ENCODE data around the gene STK11. TPM values are rescaled to one million over a fixed set of nuclear protein-coding genes. Genes with fewer than 3 reads are reported as not detected.

The STK11 gene
- total and polyA plus RNA-seq, 2 experiments from 2014 or later: 19.4 to 96.5 TPM

GRCh38 chr19:1266916-1267476, 61.4 kb downstream of the STK11 start:
- Mint-ChIP-seq H3K27me3 (ENCODE audit: insufficient read depth, low read depth, poor library complexity) (peaks cover 49% of the 10 kb centered on the region), H3K9me3 (peaks cover 2% of the 10 kb centered on the region; the same call in 2 of the 3 replicates), H3K27ac (no peak overlapping the region), H3K36me3 (ENCODE audit: low read depth) (peaks cover 33% of the 10 kb centered on the region), H3K4me3 (peak overlapping the region; percentile 64), H3K4me1 (peaks cover 59% of the 10 kb centered on the region)
- DNase-seq (ENCODE audit: low spot score): peak; percentile 63
- peak; percentile 5 for ATAC-seq
- no peak overlapping the region for H3K27ac ChIP-seq (ENCODE audit: low read depth)
- 0 out of 2 replicates have a peak overlapping the region, but pooled peaks have one; percentile 23 for H2AFZ ChIP-seq
- peaks cover 28% of the 10 kb centered on the region for H3K79me2 ChIP-seq (replicated peaks; ENCODE audit: insufficient read depth)
- peaks cover 21% of the 10 kb centered on the region for H4K20me1 ChIP-seq (replicated peaks; ENCODE audit: insufficient read depth)
- peak overlapping the region; percentile 95 for H3K4me2 ChIP-seq
- TF ChIP-seq EZH2 (IDR thresholded peaks at IDR 0.05; ENCODE audit: low read depth, unreplicated experiment): no peak
- TF ChIP-seq, protein P1, sequence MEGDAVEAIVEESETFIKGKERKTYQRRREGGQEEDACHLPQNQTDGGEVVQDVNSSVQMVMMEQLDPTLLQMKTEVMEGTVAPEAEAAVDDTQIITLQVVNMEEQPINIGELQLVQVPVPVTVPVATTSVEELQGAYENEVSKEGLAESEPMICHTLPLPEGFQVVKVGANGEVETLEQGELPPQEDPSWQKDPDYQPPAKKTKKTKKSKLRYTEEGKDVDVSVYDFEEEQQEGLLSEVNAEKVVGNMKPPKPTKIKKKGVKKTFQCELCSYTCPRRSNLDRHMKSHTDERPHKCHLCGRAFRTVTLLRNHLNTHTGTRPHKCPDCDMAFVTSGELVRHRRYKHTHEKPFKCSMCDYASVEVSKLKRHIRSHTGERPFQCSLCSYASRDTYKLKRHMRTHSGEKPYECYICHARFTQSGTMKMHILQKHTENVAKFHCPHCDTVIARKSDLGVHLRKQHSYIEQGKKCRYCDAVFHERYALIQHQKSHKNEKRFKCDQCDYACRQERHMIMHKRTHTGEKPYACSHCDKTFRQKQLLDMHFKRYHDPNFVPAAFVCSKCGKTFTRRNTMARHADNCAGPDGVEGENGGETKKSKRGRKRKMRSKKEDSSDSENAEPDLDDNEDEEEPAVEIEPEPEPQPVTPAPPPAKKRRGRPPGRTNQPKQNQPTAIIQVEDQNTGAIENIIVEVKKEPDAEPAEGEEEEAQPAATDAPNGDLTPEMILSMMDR (conservative IDR thresholded peaks at IDR 0.05; ENCODE audit: low read depth in 2 of 2): peak; percentile 73 to 88
- peaks cover 10% of the 10 kb centered on the region; the same call in 1 of the 2 replicates for H3K27me3 ChIP-seq (ENCODE audit: insufficient read depth)
- peaks cover 50% of the 10 kb centered on the region for H3K4me1 ChIP-seq (ENCODE audit: insufficient read depth)
- peak overlapping the region; percentile 94 for H3K4me3 ChIP-seq
- H3K36me3 ChIP-seq (ENCODE audit: insufficient read depth): peaks cover 15% of the 10 kb centered on the region
- H3K9me2 ChIP-seq (ENCODE audit: insufficient read depth): no peaks in the 10 kb centered on the region
- peaks cover 49% of the 10 kb centered on the region for H3F3A ChIP-seq (replicated peaks; ENCODE audit: low read depth)

DNA sequence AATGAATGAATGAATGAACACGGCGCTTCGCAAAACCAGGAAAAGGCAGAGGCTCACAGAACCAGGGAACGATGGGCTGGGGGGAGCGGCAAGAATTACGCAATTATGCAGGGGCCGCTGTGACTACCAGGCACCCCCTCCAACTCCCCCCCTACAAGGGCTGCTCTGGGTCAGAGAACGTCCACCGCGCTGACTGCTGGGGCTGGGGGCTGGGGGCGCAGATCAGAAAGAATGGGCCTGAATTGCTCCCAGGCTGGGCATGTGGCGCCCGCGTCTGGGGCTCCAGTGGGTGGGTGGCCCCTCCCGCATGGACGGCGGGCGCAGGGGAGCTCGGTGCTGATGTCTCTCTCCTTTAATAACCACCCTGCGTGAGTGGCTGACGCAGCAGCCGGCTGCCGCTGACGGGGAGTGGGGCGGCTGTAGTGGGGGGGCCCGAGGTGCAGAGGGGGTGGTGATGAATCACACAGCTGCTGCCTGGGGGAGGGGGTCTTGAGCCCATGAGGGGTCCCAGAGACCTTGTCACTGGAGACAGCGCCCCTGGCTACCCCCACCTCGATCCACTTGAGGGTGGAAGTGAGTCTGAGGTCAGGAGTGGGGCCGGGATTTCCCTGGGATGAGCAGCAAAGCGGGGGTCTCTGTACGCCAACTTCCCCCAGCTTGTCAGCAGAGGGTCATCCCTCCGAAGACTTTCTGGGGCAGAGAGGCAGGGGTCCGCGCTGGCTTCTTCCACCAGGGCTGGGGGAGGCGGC, 62.1 kb downstream of the STK11 start:
- H3K4me1 ChIP-seq (ENCODE audit: insufficient read depth): peaks cover 44% of the 10 kb centered on the region; the same call in 1 of the 2 replicates
- peaks cover 40% of the 10 kb centered on the region for H3K36me3 Mint-ChIP-seq (ENCODE audit: low read depth)
- peaks cover 34% of the 10 kb centered on the region for H3K79me2 ChIP-seq (replicated peaks; ENCODE audit: insufficient read depth)
- H2AFZ ChIP-seq: no peak overlapping the region
- H3F3A ChIP-seq (replicated peaks; ENCODE audit: low read depth): peaks cover 53% of the 10 kb centered on the region
- peaks cover 28% of the 10 kb centered on the region for H4K20me1 ChIP-seq (replicated peaks; ENCODE audit: insufficient read depth)
- H3K4me1 Mint-ChIP-seq: peaks cover 60% of the 10 kb centered on the region
- H3K27ac Mint-ChIP-seq: no peak overlapping the region
- peaks cover 2% of the 10 kb centered on the region; the same call in 2 of the 3 replicates for H3K9me3 Mint-ChIP-seq
- H3K4me3 ChIP-seq: peak overlapping the region; percentile 94
- peak overlapping the region; percentile 64 for H3K4me3 Mint-ChIP-seq
- peaks cover 22% of the 10 kb centered on the region for H3K36me3 ChIP-seq (ENCODE audit: insufficient read depth)
- H3K27ac ChIP-seq (ENCODE audit: low read depth): no peak overlapping the region
- DNase-seq (ENCODE audit: low spot score) (no peak), ATAC-seq (no peak)
- H3K27me3 Mint-ChIP-seq (ENCODE audit: insufficient read depth, low read depth, poor library complexity): peaks cover 50% of the 10 kb centered on the region
- H3K9me2 ChIP-seq (ENCODE audit: insufficient read depth): no peaks in the 10 kb centered on the region
- peak overlapping the region; percentile 95 for H3K4me2 ChIP-seq
- peaks cover 10% of the 10 kb centered on the region; the same call in 1 of the 2 replicates for H3K27me3 ChIP-seq (ENCODE audit: insufficient read depth)
- TF ChIP-seq JUNB (IDR thresholded peaks at IDR 0.05; ENCODE audit: unreplicated experiment) (no peak), ZNF462 (CRISPR knock-in tag; IDR thresholded peaks at IDR 0.05) (no peak), CREB1 (CRISPR knock-in tag; IDR thresholded peaks at IDR 0.05; ENCODE audit: low read depth) (no peak), ZNF331 (CRISPR knock-in tag; IDR thresholded peaks at IDR 0.05; ENCODE audit: low read depth) (no peak), EZH2 (IDR thresholded peaks at IDR 0.05; ENCODE audit: low read depth, unreplicated experiment) (no peak)
- TF ChIP-seq, protein P2, sequence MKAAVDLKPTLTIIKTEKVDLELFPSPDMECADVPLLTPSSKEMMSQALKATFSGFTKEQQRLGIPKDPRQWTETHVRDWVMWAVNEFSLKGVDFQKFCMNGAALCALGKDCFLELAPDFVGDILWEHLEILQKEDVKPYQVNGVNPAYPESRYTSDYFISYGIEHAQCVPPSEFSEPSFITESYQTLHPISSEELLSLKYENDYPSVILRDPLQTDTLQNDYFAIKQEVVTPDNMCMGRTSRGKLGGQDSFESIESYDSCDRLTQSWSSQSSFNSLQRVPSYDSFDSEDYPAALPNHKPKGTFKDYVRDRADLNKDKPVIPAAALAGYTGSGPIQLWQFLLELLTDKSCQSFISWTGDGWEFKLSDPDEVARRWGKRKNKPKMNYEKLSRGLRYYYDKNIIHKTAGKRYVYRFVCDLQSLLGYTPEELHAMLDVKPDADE (IDR thresholded peaks at IDR 0.05): no peak
- TF ChIP-seq, protein P1 (conservative IDR thresholded peaks at IDR 0.05; ENCODE audit: low read depth in 2 of 2): no peak

Measured in GM23338 (cell line).